NT2/D1 (cell line): ENCODE data around the gene GRM2.

Source experiments
- SUZ12 ChIP-seq: IDR thresholded peaks from 2 replicates; pipeline ENCODE4 v1.6.1; 2011; ENCODE audit not compliant: insufficient read length, insufficient read depth; ENCODE audit errors: extremely low read depth
- YY1 ChIP-seq: IDR thresholded peaks from 2 replicates; pipeline ENCODE4 v1.6.1; 2011; ENCODE audit not compliant: insufficient read length, insufficient read depth
- ZNF274 ChIP-seq: IDR thresholded peaks from 2 replicates; pipeline ENCODE4 v1.6.1; 2011; ENCODE audit warnings: mild to moderate bottlenecking, low read depth, low read length

- TF ChIP-seq YY1, result no peak
- no peak for TF ChIP-seq ZNF274
- no peak for TF ChIP-seq SUZ12
These were observed 9.9 kb downstream of the GRM2 start for GRCh38 chr3:51716805-51717204.
